H9 (cell line): ENCODE results near the gene MRPL20. TPM values are rescaled to one million over a fixed set of nuclear protein-coding genes. Genes with fewer than 3 reads are reported as not detected.
"Not testable (repeated sequence)": the region's sequence is repeated elsewhere in the genome, so short reads cannot be mapped to it uniquely, and the experiment has no call there.

Experiments used
- DNase-seq: peaks from one replicate; pipeline ENCODE4 v3.0.0-alpha.2; 2017
- H2AFZ ChIP-seq: one replicate; pipeline ENCODE4 v1.6.1; 2013; ENCODE audit warnings: mild to moderate bottlenecking, low read length, control low read depth, moderate library complexity
- H2AK5ac ChIP-seq: 2 replicates; pipeline ENCODE4 v1.6.1; 2013; ENCODE audit warnings: low read length, control low read depth, mixed read lengths; ENCODE audit not compliant: insufficient read length
- H2BK120ac ChIP-seq: one replicate; pipeline ENCODE4 v1.6.1; 2013; ENCODE audit warnings: low read depth, mild to moderate bottlenecking, low read length, control low read depth, inconsistent platforms; ENCODE audit not compliant: poor library complexity, severe bottlenecking
- H2BK12ac ChIP-seq: 2 replicates; pipeline ENCODE4 v1.6.1; 2013; ENCODE audit warnings: low read length, control low read depth, mixed read lengths, low read depth; ENCODE audit not compliant: insufficient read length
- H2BK15ac ChIP-seq: 2 replicates; pipeline ENCODE4 v1.6.1; 2013; ENCODE audit warnings: low read depth, low read length, control low read depth
- H2BK20ac ChIP-seq: one replicate; pipeline ENCODE4 v1.6.1; 2013; ENCODE audit warnings: low read depth, mild to moderate bottlenecking, low read length, control low read depth, inconsistent platforms; ENCODE audit not compliant: poor library complexity, severe bottlenecking
- H2BK5ac ChIP-seq: 2 replicates; pipeline ENCODE4 v1.6.1; 2013; ENCODE audit warnings: low read length, control low read depth, mixed read lengths; ENCODE audit not compliant: insufficient read length
- H3K14ac ChIP-seq: 2 replicates; pipeline ENCODE4 v1.6.1; 2013; ENCODE audit warnings: low read length, control low read depth; ENCODE audit not compliant: insufficient read depth
- H3K18ac ChIP-seq: 2 replicates; pipeline ENCODE4 v1.6.1; 2013; ENCODE audit warnings: low read depth, mild to moderate bottlenecking, mixed read lengths, low read length, control low read depth; ENCODE audit not compliant: insufficient read length
- H3K23ac ChIP-seq: 2 replicates; pipeline ENCODE4 v1.6.1; 2013; ENCODE audit warnings: low read length, control low read depth, mixed read lengths, low read depth; ENCODE audit not compliant: insufficient read length
- H3K23me2 ChIP-seq: 2 replicates; pipeline ENCODE4 v1.6.1; 2013; ENCODE audit warnings: low read depth, mild to moderate bottlenecking, mixed read lengths, low read length, control low read depth; ENCODE audit not compliant: insufficient read length, poor library complexity, severe bottlenecking
- H3K27ac ChIP-seq: 2 replicates; pipeline ENCODE4 v1.5.1; 2013; ENCODE audit warnings: low read length, control low read depth, mixed read lengths, low read depth; ENCODE audit not compliant: insufficient read length
- H3K27me3 ChIP-seq: 2 replicates; pipeline ENCODE4 v1.6.1; 2013; ENCODE audit warnings: low read length, control low read depth, inconsistent platforms; ENCODE audit not compliant: insufficient read depth
- H3K4ac ChIP-seq: 2 replicates; pipeline ENCODE4 v1.6.1; 2013; ENCODE audit warnings: low read depth, mild to moderate bottlenecking, control low read depth, inconsistent platforms, low read length, moderate library complexity
- H3K4me1 ChIP-seq: 2 replicates; pipeline ENCODE4 v1.6.1; 2013; ENCODE audit warnings: low read length, control low read depth, inconsistent platforms; ENCODE audit not compliant: insufficient read depth
- H3K4me2 ChIP-seq: 2 replicates; pipeline ENCODE4 v1.6.1; 2013; ENCODE audit warnings: low read length, control low read depth, mixed read lengths; ENCODE audit not compliant: insufficient read length, insufficient read depth
- H3K56ac ChIP-seq: 2 replicates; pipeline ENCODE4 v1.6.1; 2013; ENCODE audit warnings: low read depth, mild to moderate bottlenecking, mixed read lengths, low read length, control low read depth; ENCODE audit not compliant: insufficient read length
- H3K79me1 ChIP-seq: 2 replicates; pipeline ENCODE4 v1.6.1; 2013; ENCODE audit warnings: low read depth, mild to moderate bottlenecking, moderate library complexity, low read length, control low read depth, inconsistent platforms; ENCODE audit not compliant: insufficient read depth, poor library complexity, severe bottlenecking
- H3K79me2 ChIP-seq: 2 replicates; pipeline ENCODE4 v1.6.1; 2013; ENCODE audit warnings: low read length, control low read depth, inconsistent platforms; ENCODE audit not compliant: insufficient read depth
- H3K9ac ChIP-seq: 2 replicates; pipeline ENCODE4 v1.6.1; 2013; ENCODE audit warnings: low read length, control low read depth, mixed read lengths; ENCODE audit not compliant: insufficient read length; ENCODE audit errors: extremely low read depth
- H3K9me3 ChIP-seq: one replicate; pipeline ENCODE4 v1.6.1; 2013; ENCODE audit warnings: low read depth, low read length, inconsistent platforms; ENCODE audit not compliant: control insufficient read depth
- H3T11ph ChIP-seq: one replicate; pipeline ENCODE4 v1.6.1; 2013; ENCODE audit warnings: mild to moderate bottlenecking, low read length, control low read depth, inconsistent platforms
- H4K20me1 ChIP-seq: one replicate; pipeline ENCODE4 v1.6.1; 2013; ENCODE audit not compliant: control insufficient read depth, insufficient read length, insufficient read depth
- H4K5ac ChIP-seq: 2 replicates; pipeline ENCODE4 v1.6.1; 2013; ENCODE audit warnings: low read depth, mild to moderate bottlenecking, mixed read lengths, low read length, control low read depth; ENCODE audit not compliant: insufficient read length
- H4K8ac ChIP-seq: replicated peaks from 2 replicates; pipeline ENCODE4 v1.6.1; 2013; ENCODE audit warnings: low read length, control low read depth, mixed read lengths, low read depth; ENCODE audit not compliant: insufficient read length
- H4K91ac ChIP-seq: 2 replicates; pipeline ENCODE4 v1.6.1; 2013; ENCODE audit warnings: low read depth, mild to moderate bottlenecking, moderate library complexity, mixed read lengths, low read length, control low read depth; ENCODE audit not compliant: insufficient read length
- H3K27ac Mint-ChIP-seq, 3 experiments: 2 replicates in 2 of 3; 3 replicates in 1 of 3; pipeline ENCODE4 v1.8.0; 2020 to 2021; ENCODE audit warnings: mixed read lengths in 3 of 3, mild to moderate bottlenecking in 1 of 3, moderate library complexity in 1 of 3
- H3K27me3 Mint-ChIP-seq: 2 replicates; pipeline ENCODE4 v1.8.0; 2021; ENCODE audit warnings: low read depth, mild to moderate bottlenecking, moderate library complexity, mixed read lengths
- H3K36me3 Mint-ChIP-seq, 3 experiments: 2 replicates in 2 of 3; 3 replicates in 1 of 3; pipeline ENCODE4 v1.8.0; 2020 to 2021; ENCODE audit warnings: low read depth in 3 of 3, mixed read lengths in 3 of 3; ENCODE audit not compliant: insufficient read depth in 1 of 3
- H3K4me1 Mint-ChIP-seq, 2 experiments: 2 replicates each; pipeline ENCODE4 v1.8.0; 2020; ENCODE audit warnings: mixed read lengths in 2 of 2
- H3K4me3 Mint-ChIP-seq, 2 experiments: 2 replicates in 1 of 2; 3 replicates in 1 of 2; pipeline ENCODE4 v1.8.0; 2020 to 2021; ENCODE audit warnings: mild to moderate bottlenecking in 2 of 2, mixed read lengths in 2 of 2, moderate library complexity in 1 of 2
- H3K9me3 Mint-ChIP-seq, 2 experiments: 2 replicates in 1 of 2; 3 replicates in 1 of 2; pipeline ENCODE4 v1.8.0; 2020; ENCODE audit warnings: mild to moderate bottlenecking in 2 of 2, mixed read lengths in 2 of 2, moderate library complexity in 1 of 2
- WGBS: extraction: QIAGEN DNeasy Blood & Tissue Kit; methylation state at CpG from one replicate; pipeline ENCODE4 v1.1.7; 2013; ENCODE audit warnings: missing lambda C conversion rate, low lambda C conversion rate, mixed read lengths; ENCODE audit not compliant: insufficient read length; ENCODE audit errors: extremely low coverage; 5-methylcytosine and 5-hydroxymethylcytosine counted together
- total RNA-seq: library from RNA; stranded (reverse); gene quantifications from 2 replicates; pipeline ENCODE4 v1.2.1, GENCODE V29; 2021
- TF ChIP-seq, protein P1 (sequence below): fragments of 200-600 bp; sonication (generic); conservative IDR thresholded peaks from 3 replicates; pipeline ENCODE4 v1.8.0; 2021; ENCODE audit warnings: antibody characterized with exemption, mild to moderate bottlenecking

The MRPL20 gene
- total RNA-seq, 1 experiment from 2014 or later = 162 TPM

DNA sequence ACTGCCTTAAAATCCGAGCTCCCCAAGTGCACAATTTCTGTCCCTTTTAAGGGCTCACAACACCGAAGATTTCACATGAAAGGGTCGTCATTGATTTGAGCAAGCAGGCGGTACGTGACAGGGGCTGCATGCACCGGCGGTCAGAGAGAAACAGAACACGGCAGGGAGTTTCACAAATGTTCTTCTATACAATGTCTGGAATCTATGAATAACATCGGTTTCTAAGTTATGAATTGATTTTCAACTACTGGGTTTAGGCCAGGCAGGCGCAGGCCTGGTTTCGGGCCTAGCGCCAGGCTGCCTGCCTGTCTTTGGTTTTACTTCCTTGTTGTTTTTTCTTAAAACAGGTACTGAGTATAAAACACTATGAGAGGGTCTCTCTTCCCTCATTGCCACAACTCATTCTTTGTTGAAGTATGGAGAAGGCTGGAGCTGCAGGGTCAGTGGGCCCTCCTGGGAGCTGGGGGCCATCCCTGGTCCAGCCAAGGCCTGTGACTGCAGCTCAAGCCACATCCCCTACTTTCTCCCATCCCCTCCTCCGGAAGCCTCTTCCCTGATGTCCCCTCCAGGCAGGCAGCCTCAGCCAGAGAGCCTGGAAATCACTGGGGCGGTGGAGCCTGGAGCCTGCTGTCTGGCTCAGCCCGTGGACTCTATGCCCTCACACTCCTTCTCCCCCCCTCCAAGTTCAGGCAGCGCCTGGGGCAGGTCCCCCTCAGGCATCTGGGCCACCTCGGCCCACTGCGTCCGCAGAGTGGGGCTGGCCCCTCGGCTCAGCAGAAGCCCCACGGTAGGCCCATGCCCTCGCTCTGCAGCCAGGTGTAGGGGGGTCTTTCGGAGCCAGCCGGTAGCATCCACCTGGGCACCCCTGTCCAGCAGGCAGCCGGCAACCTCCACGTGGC, 11.6 kb upstream of the MRPL20 start:
- Histone ChIP-seq H4K5ac (no peak overlapping the region), H4K91ac (no peak overlapping the region), H3K27me3 (no peaks in the 10 kb centered on the region), H3K79me2 (no peaks in the 10 kb centered on the region), H3K9ac (no peak overlapping the region), H3K14ac (no peak overlapping the region; the same call in 1 of the 2 replicates), H3K18ac (no peak overlapping the region), H3K23ac (no peak overlapping the region), H4K8ac (no peak overlapping the region), H2AK5ac (no peak overlapping the region), H2BK12ac (no peak overlapping the region), H3K27ac (no peak overlapping the region), H2BK20ac (no peak overlapping the region), H3K79me1 (no peaks in the 10 kb centered on the region), H4K20me1 (no peaks in the 10 kb centered on the region), H2BK5ac (no peak overlapping the region), H3K9me3 (no peaks in the 10 kb centered on the region), H3K4me1 (peaks cover 5% of the 10 kb centered on the region; the same call in 1 of the 2 replicates), H3K4ac (no peak overlapping the region), H3T11ph (no peak overlapping the region), H2BK15ac (no peak overlapping the region), H2AFZ (no peak overlapping the region), H3K23me2 (no peaks in the 10 kb centered on the region), H2BK120ac (no peak overlapping the region), H3K56ac (no peak overlapping the region), H3K4me2 (no peak overlapping the region)
- H3K36me3 Mint-ChIP-seq = no peaks in the 10 kb centered on the region; a peak in 2 of 7 replicates
- no peak overlapping the region for H3K4me3 Mint-ChIP-seq
- peaks cover 45 to 50% of the 10 kb centered on the region in 2 experiments for H3K4me1 Mint-ChIP-seq
- H3K27me3 Mint-ChIP-seq = no peaks in the 10 kb centered on the region
- no CpG with 5 or more reads among the region's 26 CpGs for WGBS
- DNase-seq = no peak
- peak overlapping the region; percentile 13 to 86 (median 61); a peak in 4 of 7 replicates for H3K27ac Mint-ChIP-seq
- TF ChIP-seq, protein P1, sequence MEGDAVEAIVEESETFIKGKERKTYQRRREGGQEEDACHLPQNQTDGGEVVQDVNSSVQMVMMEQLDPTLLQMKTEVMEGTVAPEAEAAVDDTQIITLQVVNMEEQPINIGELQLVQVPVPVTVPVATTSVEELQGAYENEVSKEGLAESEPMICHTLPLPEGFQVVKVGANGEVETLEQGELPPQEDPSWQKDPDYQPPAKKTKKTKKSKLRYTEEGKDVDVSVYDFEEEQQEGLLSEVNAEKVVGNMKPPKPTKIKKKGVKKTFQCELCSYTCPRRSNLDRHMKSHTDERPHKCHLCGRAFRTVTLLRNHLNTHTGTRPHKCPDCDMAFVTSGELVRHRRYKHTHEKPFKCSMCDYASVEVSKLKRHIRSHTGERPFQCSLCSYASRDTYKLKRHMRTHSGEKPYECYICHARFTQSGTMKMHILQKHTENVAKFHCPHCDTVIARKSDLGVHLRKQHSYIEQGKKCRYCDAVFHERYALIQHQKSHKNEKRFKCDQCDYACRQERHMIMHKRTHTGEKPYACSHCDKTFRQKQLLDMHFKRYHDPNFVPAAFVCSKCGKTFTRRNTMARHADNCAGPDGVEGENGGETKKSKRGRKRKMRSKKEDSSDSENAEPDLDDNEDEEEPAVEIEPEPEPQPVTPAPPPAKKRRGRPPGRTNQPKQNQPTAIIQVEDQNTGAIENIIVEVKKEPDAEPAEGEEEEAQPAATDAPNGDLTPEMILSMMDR = no peak
- no peaks in the 10 kb centered on the region for H3K9me3 Mint-ChIP-seq

DNA sequence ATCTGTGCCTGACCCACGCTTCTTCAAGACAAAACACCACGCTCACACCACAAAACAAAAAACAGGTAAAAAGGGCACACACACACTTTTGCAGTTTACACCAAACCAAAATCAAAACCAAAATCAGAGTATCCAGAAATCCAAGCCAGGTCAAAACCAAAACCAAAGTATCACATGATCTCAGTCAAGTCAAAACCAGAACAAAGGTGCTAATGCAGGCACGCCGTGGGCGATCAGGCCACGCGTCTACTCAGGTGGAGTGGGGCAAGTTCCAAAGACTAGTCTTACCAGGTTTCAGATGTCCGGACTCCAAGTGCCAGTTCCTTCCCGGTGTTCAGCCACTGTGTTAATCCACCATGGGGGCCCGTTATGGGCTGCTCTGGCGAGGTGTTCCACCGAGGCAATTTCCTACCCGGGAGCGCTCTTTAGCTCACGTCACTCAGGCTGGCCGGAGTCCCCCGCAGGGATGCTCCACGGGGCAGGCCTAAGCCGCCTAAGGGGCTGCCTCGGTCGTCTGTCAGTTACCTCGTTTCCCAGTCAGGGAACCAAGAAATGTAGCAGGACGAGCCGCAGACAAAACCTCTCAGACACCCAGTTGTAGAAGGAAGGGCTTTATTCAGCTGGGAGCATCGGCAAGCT, 10.9 kb upstream of the MRPL20 start:
- peak overlapping the region in 2 of 3 experiments; percentile 76 to 85; a peak in 4 of 7 replicates for H3K27ac Mint-ChIP-seq
- H3K79me2 ChIP-seq, H3K23me2 ChIP-seq, H2AFZ ChIP-seq, H3K4me2 ChIP-seq, H3K36me3 Mint-ChIP-seq, H2AK5ac ChIP-seq, H2BK120ac ChIP-seq, H3T11ph ChIP-seq, H2BK15ac ChIP-seq, H3K9me3 Mint-ChIP-seq, H2BK20ac ChIP-seq, H3K23ac ChIP-seq, H4K91ac ChIP-seq, H3K27ac ChIP-seq, H3K14ac ChIP-seq, H3K27me3 Mint-ChIP-seq, H3K9me3 ChIP-seq, H2BK12ac ChIP-seq, DNase-seq, H3K4ac ChIP-seq, H3K9ac ChIP-seq, H4K8ac ChIP-seq, H3K56ac ChIP-seq, H2BK5ac ChIP-seq, H3K4me3 Mint-ChIP-seq, H3K18ac ChIP-seq, H3K27me3 ChIP-seq, H4K20me1 ChIP-seq, H3K4me1 ChIP-seq, H4K5ac ChIP-seq, H3K79me1 ChIP-seq: not testable (repeated sequence)
- peaks cover 42 to 47% of the 10 kb centered on the region in 2 experiments for H3K4me1 Mint-ChIP-seq
- no CpG with 5 or more reads among the region's 25 CpGs for WGBS
